Head of caudate nucleus (tissue), 42 donors: Measurements from ENCODE around the gene POMZP3.
"Not testable (repeated sequence)": the region's sequence is repeated elsewhere in the genome, so short reads cannot be mapped to it uniquely, and the experiment has no call there.

Source experiments
- DNase-seq, 42 donors: peaks; one replicate each; pipeline versions ENCODE4 v3.0.0 to v3.0.0-alpha.2; 2020 to 2021; ENCODE audit warnings: mixed read lengths in 7 of 42
- intact Hi-C: fragments of 100-400 bp; cut with DNase I; formaldehyde crosslinking; loops from one replicate; pipeline ENCODE4 v1.15.0; 2022

The POMZP3 gene

GRCh38 chr7:76626989-76627642, at the start of gene POMZP3:
TSS of gene POMZP3 (minus strand) at chr7:76627279. CDS start at chr7:76626064, 1,215 bp downstream.
- DNase-seq, result peak in 39 of 42 donors; percentile 12 to 66 (median 33)
- intact Hi-C loops, result not testable (repeated sequence)

GRCh38 chr7:76675783-76676182, 48.7 kb upstream of the POMZP3 start:
- DNase-seq, intact Hi-C loops: not testable (repeated sequence)

GRCh38 chr7:76673346-76673745, 46.3 kb upstream of the POMZP3 start:
- DNase-seq, intact Hi-C loops: not testable (repeated sequence)

- DNase-seq, intact Hi-C loops: not testable (repeated sequence)
Observed at GRCh38 chr7:76659212-76659611, 32.1 kb upstream of the POMZP3 start.

GRCh38 chr7:76656425-76656824, 29.3 kb upstream of the POMZP3 start:
- intact Hi-C loops, DNase-seq: not testable (repeated sequence)

- intact Hi-C loops, DNase-seq: not testable (repeated sequence)
Observed at GRCh38 chr7:76642620-76643019, 15.5 kb upstream of the POMZP3 start.

GRCh38 chr7:76637061-76637691, 10.1 kb upstream of the POMZP3 start:
- intact Hi-C loops, DNase-seq: not testable (repeated sequence)

- DNase-seq, result peak in 23 of 42 donors; percentile 5 to 55 (median 26)
- intact Hi-C loops, result not testable (repeated sequence)
Observed at GRCh38 chr7:76626581-76626980, 498 bp downstream of the POMZP3 start.

GRCh38 chr7:76619439-76620190, 7.5 kb downstream of the POMZP3 start:
- intact Hi-C loops, DNase-seq: not testable (repeated sequence)

- DNase-seq, result peak in 18 of 42 donors; percentile 12 to 83 (median 35)
- intact Hi-C loops, result not testable (repeated sequence)
Observed at GRCh38 chr7:76613783-76614182, 13.3 kb downstream of the POMZP3 start.

- DNase-seq, intact Hi-C loops: not testable (repeated sequence)
Observed at GRCh38 chr7:76612232-76612631, 14.8 kb downstream of the POMZP3 start.

- intact Hi-C loops, DNase-seq: not testable (repeated sequence)
Observed at GRCh38 chr7:76609864-76610263, 17.2 kb downstream of the POMZP3 start.

GRCh38 chr7:76608469-76608868, 18.6 kb downstream of the POMZP3 start:
- intact Hi-C loops, DNase-seq: not testable (repeated sequence)

GRCh38 chr7:76606027-76606426, 21.1 kb downstream of the POMZP3 start:
- intact Hi-C loops, result not testable (repeated sequence)

GRCh38 chr7:76600650-76601049, 26.4 kb downstream of the POMZP3 start:
- intact Hi-C loops, DNase-seq: not testable (repeated sequence)

More at GRCh38 chr7:76606027-76606426, 21.1 kb downstream of the POMZP3 start:
- peak; percentile 6 to 83 (median 58) for DNase-seq

GRCh38 chr7:76600116-76600482, 27.0 kb downstream of the POMZP3 start:
- DNase-seq, intact Hi-C loops: not testable (repeated sequence)

- DNase-seq, intact Hi-C loops: not testable (repeated sequence)
Observed at GRCh38 chr7:76598590-76599264, 28.4 kb downstream of the POMZP3 start.

- intact Hi-C loops, DNase-seq: not testable (repeated sequence)
Observed at GRCh38 chr7:76597288-76597687, 29.8 kb downstream of the POMZP3 start.

- DNase-seq, intact Hi-C loops: not testable (repeated sequence)
Observed at GRCh38 chr7:76592694-76593093, 34.4 kb downstream of the POMZP3 start.
